ENCODE data around the gene LMF1. TPM values are rescaled to one million over a fixed set of nuclear protein-coding genes. Genes with fewer than 3 reads are reported as not detected.

LMF1 gene
- total RNA-seq, 1 experiment from 2014 or later: 12.8 TPM

GRCh38 chr16:892536-893255, 78.1 kb downstream of the LMF1 start:
- POLR2A ChIA-PET: no interaction called here

More at GRCh38 chr16:892536-893255, 78.1 kb downstream of the LMF1 start:
- no peak overlapping the region for H3K4me2 ChIP-seq (ENCODE audit: low read length)
- no peak for TF ChIP-seq ZNF274 (IDR thresholded peaks at IDR 0.05; ENCODE audit: low read depth, low read length)
- no peak for TF ChIP-seq SIN3A (IDR thresholded peaks at IDR 0.05; ENCODE audit: low read depth)
- no peak for TF ChIP-seq CBX3 (IDR thresholded peaks at IDR 0.05; ENCODE audit: low read depth)
- TF ChIP-seq REST (IDR thresholded peaks at IDR 0.05; ENCODE audit: low read depth): no peak; the same call in 1 of the 2 replicates
- no peak for TF ChIP-seq FOSL1 (IDR thresholded peaks at IDR 0.05; ENCODE audit: low read depth)
- TF ChIP-seq EZH2phosphoT487 (IDR thresholded peaks at IDR 0.05; ENCODE audit: borderline replicate concordance): no peak
- no peak for TF ChIP-seq ELF1 (IDR thresholded peaks at IDR 0.05; ENCODE audit: borderline replicate concordance, low read depth)
- no peak for TF ChIP-seq JUND (IDR thresholded peaks at IDR 0.05)
- no peak for TF ChIP-seq EGR1 (IDR thresholded peaks at IDR 0.05; ENCODE audit: low read depth)
- TF ChIP-seq POLR2AphosphoS5 (IDR thresholded peaks at IDR 0.05; ENCODE audit: low read depth, low read length): no peak
- no peak for TF ChIP-seq MAX (IDR thresholded peaks at IDR 0.05)
- TF ChIP-seq POLR2A (IDR thresholded peaks at IDR 0.05; ENCODE audit: borderline replicate concordance, extremely low read depth, insufficient read depth, insufficient read length): no peak
- TF ChIP-seq CEBPB (IDR thresholded peaks at IDR 0.05; ENCODE audit: low read depth): no peak
- no peak for TF ChIP-seq YY1 (IDR thresholded peaks at IDR 0.05; ENCODE audit: extremely low read depth, insufficient replicate concordance, low read depth, low read length)
- no peak for TF ChIP-seq ZFX (IDR thresholded peaks at IDR 0.05)
- no peak for TF ChIP-seq SP1 (IDR thresholded peaks at IDR 0.05; ENCODE audit: low read depth)
- TF ChIP-seq CTCF (IDR thresholded peaks at IDR 0.05 in 2 of 3, conservative IDR thresholded peaks at IDR 0.05 in 1 of 3; ENCODE audit: borderline replicate concordance in 1 of 3, insufficient read depth in 1 of 3, low read depth in 2 of 3, low read length in 2 of 3): no peak
- TF ChIP-seq RAD21 (IDR thresholded peaks at IDR 0.05; ENCODE audit: low read depth): no peak
- no peak for TF ChIP-seq EZH2 (IDR thresholded peaks at IDR 0.05)
- peaks cover 0 to 3% of the 10 kb centered on the region in 2 experiments; a peak in 1 of 4 replicates for H3K4me1 ChIP-seq (ENCODE audit: control insufficient read depth in 1 of 2, insufficient read depth in 2 of 2, low read length in 2 of 2)
- no peaks in the 10 kb centered on the region for H3K9me2 ChIP-seq (ENCODE audit: insufficient read depth)
- H3K79me2 ChIP-seq (ENCODE audit: insufficient read depth, low read length): no peaks in the 10 kb centered on the region
- no peak overlapping the region for H3K4me3 ChIP-seq (replicated peaks in 1 of 2; ENCODE audit: low read depth in 1 of 2, low read length in 2 of 2)
- no peaks in the 10 kb centered on the region for H3K27me3 ChIP-seq (ENCODE audit: insufficient read depth, low read length)
- intact Hi-C loops (cut with micrococcal nuclease): loop anchor here (10.0 kb wide), 1 partner anchor 162 kb away; no protein-coding TSS in a partner anchor
- H4K20me1 ChIP-seq (ENCODE audit: insufficient read depth): no peaks in the 10 kb centered on the region
- H3K9me3 ChIP-seq (ENCODE audit: control insufficient read depth in 1 of 2, insufficient read depth in 1 of 2, low read depth in 1 of 2, low read length in 2 of 2): no peaks in the 10 kb centered on the region
- ATAC-seq (no peak), DNase-seq (ENCODE audit: low read depth, low spot score) (no peak)
- CTCF ChIA-PET: no interaction called here
- no peak overlapping the region for H2AFZ ChIP-seq (ENCODE audit: low read depth, low read length, poor library complexity, severe bottlenecking)
- H3K27ac ChIP-seq (ENCODE audit: low read depth, low read length): no peak overlapping the region
- no peak overlapping the region for H3K9ac ChIP-seq (ENCODE audit: low read length)
- no peaks in the 10 kb centered on the region for H3K36me3 ChIP-seq (ENCODE audit: control insufficient read depth in 1 of 2, insufficient read depth in 2 of 2, low read length in 2 of 2)
- BruUV-seq (replicated peaks): no TSS peak
- RAD21 ChIA-PET (ENCODE audit: low non-redundant PET in 1 of 2, low total read pairs in 2 of 2, uncharacterized antibody in 2 of 2, unreplicated experiment in 2 of 2): no interaction called here

Data from HCT116 (cell line).